ENCODE data around the gene PDE6B. TPM values are rescaled to one million over a fixed set of nuclear protein-coding genes. Genes with fewer than 3 reads are reported as not detected.
"Not testable (repeated sequence)": the region's sequence is repeated elsewhere in the genome, so short reads cannot be mapped to it uniquely, and the experiment has no call there.

PDE6B gene
- total RNA-seq, 1 donor from 2014 or later, result 2.3 TPM

GRCh38 chr4:703336-704197 is 78.2 kb downstream of the PDE6B start:
- TF ChIP-seq, protein P1, sequence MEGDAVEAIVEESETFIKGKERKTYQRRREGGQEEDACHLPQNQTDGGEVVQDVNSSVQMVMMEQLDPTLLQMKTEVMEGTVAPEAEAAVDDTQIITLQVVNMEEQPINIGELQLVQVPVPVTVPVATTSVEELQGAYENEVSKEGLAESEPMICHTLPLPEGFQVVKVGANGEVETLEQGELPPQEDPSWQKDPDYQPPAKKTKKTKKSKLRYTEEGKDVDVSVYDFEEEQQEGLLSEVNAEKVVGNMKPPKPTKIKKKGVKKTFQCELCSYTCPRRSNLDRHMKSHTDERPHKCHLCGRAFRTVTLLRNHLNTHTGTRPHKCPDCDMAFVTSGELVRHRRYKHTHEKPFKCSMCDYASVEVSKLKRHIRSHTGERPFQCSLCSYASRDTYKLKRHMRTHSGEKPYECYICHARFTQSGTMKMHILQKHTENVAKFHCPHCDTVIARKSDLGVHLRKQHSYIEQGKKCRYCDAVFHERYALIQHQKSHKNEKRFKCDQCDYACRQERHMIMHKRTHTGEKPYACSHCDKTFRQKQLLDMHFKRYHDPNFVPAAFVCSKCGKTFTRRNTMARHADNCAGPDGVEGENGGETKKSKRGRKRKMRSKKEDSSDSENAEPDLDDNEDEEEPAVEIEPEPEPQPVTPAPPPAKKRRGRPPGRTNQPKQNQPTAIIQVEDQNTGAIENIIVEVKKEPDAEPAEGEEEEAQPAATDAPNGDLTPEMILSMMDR (IDR thresholded peaks at IDR 0.05), result no peak
- no peak overlapping the region for H3K27ac Mint-ChIP-seq (ENCODE audit: unreplicated experiment)
- no peaks in the 10 kb centered on the region for H3K9me3 Mint-ChIP-seq (ENCODE audit: low read depth)
- no peak for DNase-seq (ENCODE audit: low spot score)
- peaks cover 3% of the 10 kb centered on the region for H3K27me3 Mint-ChIP-seq (ENCODE audit: low read depth)
- H3K36me3 Mint-ChIP-seq (ENCODE audit: low read depth), result no peaks in the 10 kb centered on the region
- no peak overlapping the region for H3K4me3 Mint-ChIP-seq (ENCODE audit: unreplicated experiment)
- H3K4me1 Mint-ChIP-seq (ENCODE audit: low read depth), result peaks cover 9% of the 10 kb centered on the region

- Mint-ChIP-seq H3K4me3 (ENCODE audit: unreplicated experiment) (peak overlapping the region; percentile 41), H3K27me3 (ENCODE audit: low read depth) (peaks cover 3% of the 10 kb centered on the region), H3K36me3 (ENCODE audit: low read depth) (no peaks in the 10 kb centered on the region), H3K27ac (ENCODE audit: unreplicated experiment) (no peak overlapping the region), H3K9me3 (ENCODE audit: low read depth) (no peaks in the 10 kb centered on the region), H3K4me1 (ENCODE audit: low read depth) (peaks cover 17% of the 10 kb centered on the region)
- TF ChIP-seq, protein P1 (IDR thresholded peaks at IDR 0.05), result no peak
- peak; percentile 96 for DNase-seq (ENCODE audit: low spot score)
Measured at GRCh38 chr4:704198-704891, 79.0 kb downstream of the PDE6B start.

DNA sequence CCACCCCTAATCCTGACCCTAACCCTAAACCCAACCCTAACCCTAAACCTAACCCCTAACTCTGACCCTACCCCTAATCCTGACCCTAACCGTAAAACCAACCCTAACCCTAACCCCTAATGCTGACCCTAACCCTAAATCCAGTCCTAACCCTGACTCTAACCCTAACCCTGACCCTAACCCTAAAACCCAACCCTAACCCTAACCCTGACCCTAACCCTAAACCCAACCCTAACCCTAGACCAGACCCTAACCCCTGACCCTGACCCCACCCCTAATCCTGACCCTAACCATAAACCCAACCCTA is 79.6 kb downstream of the PDE6B start:
- Mint-ChIP-seq H3K4me1 (ENCODE audit: low read depth) (peaks cover 23% of the 10 kb centered on the region), H3K36me3 (ENCODE audit: low read depth) (no peaks in the 10 kb centered on the region), H3K4me3 (ENCODE audit: unreplicated experiment) (peak overlapping the region; percentile 79), H3K9me3 (ENCODE audit: low read depth) (no peaks in the 10 kb centered on the region), H3K27ac (ENCODE audit: unreplicated experiment) (no peak overlapping the region), H3K27me3 (ENCODE audit: low read depth) (peaks cover 3% of the 10 kb centered on the region)
- TF ChIP-seq, protein P1 (IDR thresholded peaks at IDR 0.05), result no peak
- no peak for DNase-seq (ENCODE audit: low spot score)

DNA sequence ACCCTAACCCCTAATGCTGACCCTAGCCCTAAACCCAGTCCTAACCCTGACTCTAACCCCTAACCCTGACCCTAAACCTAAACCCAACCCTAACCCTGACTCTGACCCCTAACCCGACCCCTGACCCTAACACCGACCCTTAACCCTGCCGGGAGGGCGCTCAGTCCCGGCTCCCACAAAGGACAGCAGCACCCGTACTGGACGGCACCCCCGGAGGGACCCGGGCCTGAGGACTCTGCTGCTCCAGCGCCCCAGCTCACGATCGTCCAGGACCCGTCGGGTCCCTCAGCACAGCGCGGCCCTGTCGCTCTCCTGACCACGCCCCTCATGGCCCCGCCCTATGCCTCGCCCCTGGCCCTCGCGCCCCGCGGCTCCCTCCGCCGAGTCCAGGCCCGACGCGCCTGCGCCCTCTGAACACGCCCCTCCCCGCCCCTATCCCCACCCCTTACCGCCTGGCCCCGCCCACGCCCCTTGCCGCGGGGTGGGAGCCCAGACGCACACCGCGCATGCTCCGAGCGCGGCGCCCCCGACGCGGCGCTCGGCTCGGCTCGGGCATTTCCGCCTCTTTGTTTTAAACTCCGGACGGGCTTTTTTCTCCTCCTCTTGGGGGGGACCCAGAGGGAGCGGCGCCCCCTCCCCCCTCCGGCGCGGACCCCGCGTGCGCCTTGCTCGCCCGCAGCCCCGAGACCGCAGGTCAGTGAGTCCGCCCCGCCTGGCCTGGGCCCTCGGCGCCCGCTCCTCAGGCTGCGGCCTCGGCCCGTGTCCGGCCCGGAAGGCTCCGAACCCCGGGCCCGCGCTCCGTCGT is 80.1 kb downstream of the PDE6B start, which contains the start of gene PCGF3:
TSS of gene PCGF3 (plus strand) at position 555 of the 805 bp plus-strand sequence. CDS start 27,849 bp downstream, outside the sequence.
- TF ChIP-seq, protein P1 (IDR thresholded peaks at IDR 0.05), result no peak
- Mint-ChIP-seq H3K9me3 (ENCODE audit: low read depth) (no peaks in the 10 kb centered on the region), H3K36me3 (ENCODE audit: low read depth) (peaks cover 1% of the 10 kb centered on the region), H3K4me3 (ENCODE audit: unreplicated experiment) (peak within 1 kb of the TSS; percentile 79), H3K27me3 (ENCODE audit: low read depth) (peaks cover 3% of the 10 kb centered on the region), H3K4me1 (ENCODE audit: low read depth) (peaks cover 28% of the 10 kb centered on the region), H3K27ac (ENCODE audit: unreplicated experiment) (peak within 1 kb of the TSS; percentile 45)
- no peak for DNase-seq (ENCODE audit: low spot score)

GRCh38 chr4:706083-706633 is 80.8 kb downstream of the PDE6B start:
- Mint-ChIP-seq H3K4me3 (ENCODE audit: unreplicated experiment) (peak overlapping the region; percentile 79), H3K27ac (ENCODE audit: unreplicated experiment) (peak overlapping the region; percentile 41), H3K4me1 (ENCODE audit: low read depth) (peaks cover 35% of the 10 kb centered on the region)
- DNase-seq (ENCODE audit: low spot score); H3K36me3 Mint-ChIP-seq (ENCODE audit: low read depth); H3K27me3 Mint-ChIP-seq (ENCODE audit: low read depth); H3K9me3 Mint-ChIP-seq (ENCODE audit: low read depth): not testable (repeated sequence)
